Gastrocnemius medialis (tissue), 4 donors: ENCODE results near the gene MEGF6. TPM values are rescaled to one million over a fixed set of nuclear protein-coding genes. Genes with fewer than 3 reads are reported as not detected.

Experiments
- ATAC-seq, 2 donors: fragments of 150-250 bp; one replicate each; pipeline ENCODE4 v1.9.1; 2016
- DNase-seq, 2 donors: peaks; one replicate each; pipeline ENCODE4 v3.0.0-alpha.2; 2019
- H3K27ac ChIP-seq, 4 donors: fragments of 200-600 bp; sonication (generic); 1 replicate in 1 of 4; 2 replicates in 3 of 4; pipeline ENCODE4 v1.5.1; 2016 to 2018; ENCODE audit warnings: mild to moderate bottlenecking in 2 of 4, moderate library complexity in 1 of 4
- H3K27me3 ChIP-seq, 3 donors: fragments of 200-600 bp; sonication (generic) in 2 of 3; 1 replicate in 1 of 3; 2 replicates in 2 of 3; pipeline versions ENCODE4 v1.5.1 to v1.6.0; 2016 to 2019; ENCODE audit warnings: mild to moderate bottlenecking in 1 of 3, moderate library complexity in 1 of 3
- H3K36me3 ChIP-seq, 2 donors: fragments of 200-600 bp; sonication (generic) in 1 of 2; one replicate each; pipeline ENCODE4 v1.5.1; 2017 to 2018
- H3K4me1 ChIP-seq, 2 donors: fragments of 200-600 bp; sonication (generic) in 1 of 2; one replicate each; pipeline ENCODE4 v1.5.1; 2016 to 2017; ENCODE audit warnings: mild to moderate bottlenecking in 2 of 2
- H3K4me3 ChIP-seq, 4 donors: fragments of 200-600 bp; sonication (generic) in 3 of 4; 1 replicate in 1 of 4; 2 replicates in 3 of 4; pipeline ENCODE4 v1.5.1; 2016 to 2019; ENCODE audit warnings: mild to moderate bottlenecking in 2 of 4
- H3K9me3 ChIP-seq, 3 donors: fragments of 200-600 bp; sonication (generic) in 2 of 3; 1 replicate in 1 of 3; 2 replicates in 2 of 3; pipeline ENCODE4 v1.5.1; 2016 to 2019
- POLR2A ChIP-seq, 2 donors: fragments of 450-650 bp; IDR thresholded peaks; one replicate each; pipeline ENCODE4 v1.6.1; 2017; ENCODE audit warnings: antibody characterized with exemption in 2 of 2, mild to moderate bottlenecking in 2 of 2, moderate library complexity in 2 of 2
- in situ Hi-C, 4 donors: fragments of 200-750 bp; cut with MboI; loops; one replicate each; pipeline versions ENCODE4 v1.15.0 to v1.8.0; 2017; ENCODE audit warnings: low sequenced_read_pairs in 4 of 4
- intact Hi-C: fragments of 100-400 bp; cut with DNase I; formaldehyde crosslinking; loops from one replicate; pipeline ENCODE4 v1.15.1; 2023; ENCODE audit warnings: low total_unique reads
- total RNA-seq, 4 donors: library from RNA; depleted of rRNA; stranded (reverse); fragments of >200 nt; gene quantifications; one replicate each; pipeline versions ENCODE4 v1.1.0 to v1.2.3, GENCODE V29; 2016
- TF ChIP-seq, protein P1 (sequence below), 5 experiments: fragments of 450-650 bp in 3 of 5; fragments of 200-600 bp in 2 of 5; sonication (generic) in 2 of 5; IDR thresholded peaks in 4 of 5; conservative IDR thresholded peaks in 1 of 5; 1 replicate in 4 of 5; 2 replicates in 1 of 5; pipeline ENCODE4 v1.5.1; 2016 to 2019; ENCODE audit warnings: antibody characterized with exemption in 5 of 5, mild to moderate bottlenecking in 3 of 5, moderate library complexity in 3 of 5

The MEGF6 gene
- total RNA-seq, 4 donors from 2014 or later, result 1.9 to 5.7 (median 4.9) TPM

DNA sequence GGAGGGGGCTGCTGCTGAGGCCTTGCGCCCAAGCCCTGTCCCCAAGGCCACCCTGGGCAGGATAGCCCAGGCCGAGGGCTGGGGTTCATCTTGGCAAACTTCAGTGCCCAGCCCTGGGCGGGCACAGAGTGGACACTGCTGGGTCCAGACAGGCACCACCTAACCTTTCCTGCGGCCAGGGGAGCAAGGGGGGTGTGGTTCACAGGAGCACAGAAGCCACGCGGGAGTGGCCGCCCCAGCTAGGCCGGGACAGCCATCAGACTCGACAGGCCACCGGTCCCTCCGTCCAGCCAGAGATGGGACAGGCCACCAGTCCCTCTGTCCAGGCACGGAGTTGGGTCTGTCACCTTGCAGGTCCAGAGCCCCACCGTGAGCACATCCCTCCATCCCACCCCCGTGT, 127.9 kb downstream of the MEGF6 start:
- Histone ChIP-seq H3K4me1 (no peaks in the 10 kb centered on the region), H3K36me3 (no peaks in the 10 kb centered on the region), H3K9me3 (no peaks in the 10 kb centered on the region), H3K27me3 (peaks cover 0 to 5% (median 0%) of the 10 kb centered on the region in 3 donors), H3K27ac (no peak overlapping the region), H3K4me3 (no peak overlapping the region)
- ATAC-seq (peak in 1 of 2 donors; percentile 14), DNase-seq (no peak)
- TF ChIP-seq, protein P1, sequence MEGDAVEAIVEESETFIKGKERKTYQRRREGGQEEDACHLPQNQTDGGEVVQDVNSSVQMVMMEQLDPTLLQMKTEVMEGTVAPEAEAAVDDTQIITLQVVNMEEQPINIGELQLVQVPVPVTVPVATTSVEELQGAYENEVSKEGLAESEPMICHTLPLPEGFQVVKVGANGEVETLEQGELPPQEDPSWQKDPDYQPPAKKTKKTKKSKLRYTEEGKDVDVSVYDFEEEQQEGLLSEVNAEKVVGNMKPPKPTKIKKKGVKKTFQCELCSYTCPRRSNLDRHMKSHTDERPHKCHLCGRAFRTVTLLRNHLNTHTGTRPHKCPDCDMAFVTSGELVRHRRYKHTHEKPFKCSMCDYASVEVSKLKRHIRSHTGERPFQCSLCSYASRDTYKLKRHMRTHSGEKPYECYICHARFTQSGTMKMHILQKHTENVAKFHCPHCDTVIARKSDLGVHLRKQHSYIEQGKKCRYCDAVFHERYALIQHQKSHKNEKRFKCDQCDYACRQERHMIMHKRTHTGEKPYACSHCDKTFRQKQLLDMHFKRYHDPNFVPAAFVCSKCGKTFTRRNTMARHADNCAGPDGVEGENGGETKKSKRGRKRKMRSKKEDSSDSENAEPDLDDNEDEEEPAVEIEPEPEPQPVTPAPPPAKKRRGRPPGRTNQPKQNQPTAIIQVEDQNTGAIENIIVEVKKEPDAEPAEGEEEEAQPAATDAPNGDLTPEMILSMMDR (IDR thresholded peaks at IDR 0.05 in 4 of 5, conservative IDR thresholded peaks at IDR 0.05 in 1 of 5), result no peak
- TF ChIP-seq POLR2A (IDR thresholded peaks at IDR 0.05), result no peak
- intact Hi-C loops (no loop called here), in situ Hi-C loops (loop anchor here in 2 of 4 donors (10.0 kb wide), 1 partner anchor 141 kb away; the partner anchor contains the start of gene TPRG1L (in 2 of the 2))

DNA sequence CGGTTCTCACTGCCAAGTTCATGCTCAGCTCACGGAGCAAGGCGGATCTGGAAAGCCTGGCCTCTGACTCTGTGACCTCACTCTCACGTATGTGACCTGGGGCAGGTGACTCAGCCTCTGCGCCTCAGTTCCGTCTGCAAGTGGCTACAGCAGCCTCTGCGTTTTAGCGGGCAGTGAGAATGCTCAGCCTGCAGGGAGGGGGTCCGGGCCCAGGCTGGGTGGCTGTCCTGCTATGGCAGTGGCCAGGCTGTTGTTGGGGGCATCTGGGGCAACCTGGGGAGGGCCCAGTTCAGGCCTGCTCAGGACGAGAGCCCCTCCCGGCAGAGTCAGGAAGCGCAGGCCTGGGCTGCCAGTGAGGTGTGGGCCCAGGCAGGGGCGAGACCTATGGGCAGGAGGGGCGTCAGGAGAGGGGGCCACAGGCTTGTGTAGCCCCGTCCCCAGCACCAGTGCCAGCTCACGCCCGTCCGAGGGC, 128.9 kb downstream of the MEGF6 start:
- ATAC-seq (no peak), DNase-seq (no peak)
- no peak overlapping the region for H3K4me3 ChIP-seq
- in situ Hi-C loops, result loop anchor here in 2 of 4 donors (10.0 kb wide), 1 partner anchor 142 kb away; the partner anchor contains the start of gene TPRG1L (in 2 of the 2)
- TF ChIP-seq POLR2A (IDR thresholded peaks at IDR 0.05), result no peak
- TF ChIP-seq, protein P1 (IDR thresholded peaks at IDR 0.05 in 4 of 5, conservative IDR thresholded peaks at IDR 0.05 in 1 of 5), result no peak
- H3K27ac ChIP-seq, result no peak overlapping the region
- H3K36me3 ChIP-seq, result no peaks in the 10 kb centered on the region
- no peaks in the 10 kb centered on the region for H3K4me1 ChIP-seq
- H3K9me3 ChIP-seq, result no peaks in the 10 kb centered on the region
- peaks cover 0 to 5% (median 0%) of the 10 kb centered on the region in 3 donors for H3K27me3 ChIP-seq
- intact Hi-C loops, result no loop called here

DNA sequence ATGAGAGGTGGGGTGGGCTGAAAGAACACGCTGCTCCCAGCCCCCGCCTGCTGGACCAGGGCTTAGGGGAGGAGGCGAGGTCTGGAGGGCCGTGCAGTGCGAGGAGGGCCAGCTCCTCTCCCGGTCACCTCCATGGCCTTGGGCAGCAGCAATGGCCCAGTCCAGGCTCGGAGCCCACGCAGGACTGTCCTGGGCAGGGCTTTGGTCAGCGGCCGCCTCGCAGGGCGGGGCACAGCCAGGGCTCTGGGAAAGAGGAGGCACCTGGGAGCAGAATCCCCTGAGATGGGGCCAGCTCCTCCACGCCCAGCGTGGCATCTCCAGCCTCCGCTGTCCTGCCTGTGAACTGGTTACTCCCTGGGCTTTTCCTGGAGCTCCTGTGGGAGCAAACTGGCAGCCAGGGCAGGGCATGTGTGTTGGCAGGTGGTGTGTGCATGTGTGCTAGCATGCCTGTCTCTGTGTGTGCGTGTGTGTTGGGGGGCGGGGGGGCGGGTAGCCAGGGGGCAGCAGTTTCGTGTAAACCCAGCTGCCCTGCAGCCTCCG, 129.4 kb downstream of the MEGF6 start:
- Histone ChIP-seq H3K27me3 (peaks cover 0 to 5% (median 0%) of the 10 kb centered on the region in 3 donors), H3K4me3 (no peak overlapping the region), H3K9me3 (no peaks in the 10 kb centered on the region), H3K36me3 (no peaks in the 10 kb centered on the region), H3K27ac (no peak overlapping the region), H3K4me1 (no peaks in the 10 kb centered on the region)
- in situ Hi-C loops (loop anchor here in 2 of 4 donors (10.0 kb wide), 1 partner anchor 143 kb away; the partner anchor contains the start of gene TPRG1L (in 2 of the 2)), intact Hi-C loops (no loop called here)
- TF ChIP-seq, protein P1 (IDR thresholded peaks at IDR 0.05 in 4 of 5, conservative IDR thresholded peaks at IDR 0.05 in 1 of 5), result no peak
- no peak for TF ChIP-seq POLR2A (IDR thresholded peaks at IDR 0.05)
- DNase-seq (no peak), ATAC-seq (no peak)

DNA sequence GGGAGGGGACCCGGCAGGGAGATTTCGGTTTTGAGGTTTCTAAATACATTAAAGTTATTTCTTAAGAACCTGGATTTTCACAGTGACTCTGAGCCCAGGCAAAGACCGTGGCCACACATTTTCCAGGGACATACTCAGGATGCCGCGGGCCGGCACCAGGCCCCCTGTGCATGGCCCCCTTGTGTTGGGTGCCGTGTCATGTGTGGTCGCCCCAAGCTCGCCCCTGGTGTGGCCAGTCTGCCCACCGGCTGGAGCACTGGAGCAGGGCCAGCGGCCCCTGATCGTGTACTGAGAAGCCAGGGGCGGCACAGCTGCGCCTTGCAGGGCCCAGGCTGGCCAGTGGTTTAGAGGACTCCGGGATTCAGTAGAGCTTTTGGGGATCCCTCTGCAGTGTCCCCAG, 130.3 kb downstream of the MEGF6 start:
- Histone ChIP-seq H3K4me3 (no peak overlapping the region), H3K36me3 (no peaks in the 10 kb centered on the region), H3K9me3 (no peaks in the 10 kb centered on the region), H3K27me3 (peaks cover 0 to 5% (median 0%) of the 10 kb centered on the region in 3 donors), H3K27ac (no peak overlapping the region), H3K4me1 (no peaks in the 10 kb centered on the region)
- in situ Hi-C loops, result loop anchor here in 2 of 4 donors (10.0 kb wide), 1 partner anchor 144 kb away; the partner anchor contains the start of gene TPRG1L (in 2 of the 2)
- DNase-seq (no peak), ATAC-seq (no peak)
- intact Hi-C loops, result no loop called here
- TF ChIP-seq POLR2A (IDR thresholded peaks at IDR 0.05), result no peak
- TF ChIP-seq, protein P1 (IDR thresholded peaks at IDR 0.05 in 4 of 5, conservative IDR thresholded peaks at IDR 0.05 in 1 of 5), result no peak
